ENCODE measurements around the gene DGAT2.

DNA sequence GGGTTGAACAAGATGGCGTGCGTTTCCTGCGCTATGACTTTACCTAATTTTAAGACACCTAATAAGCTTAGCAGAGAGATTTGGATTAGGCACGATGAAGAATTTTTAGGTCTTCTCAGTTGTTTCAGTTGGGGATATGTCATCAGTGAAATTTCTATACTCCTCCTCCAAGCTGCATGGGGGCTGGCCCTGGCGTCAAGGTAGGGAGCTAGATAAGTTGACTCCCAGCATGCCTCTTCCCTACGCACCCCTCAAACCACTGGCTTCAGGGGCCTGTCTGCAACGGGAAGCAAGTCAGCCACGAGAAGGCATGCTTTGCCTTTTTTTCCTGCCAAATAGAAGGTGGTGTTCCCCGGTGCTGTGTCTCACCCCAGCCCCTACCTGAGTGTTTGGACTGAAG lies 13.3 kb downstream of the DGAT2 start:
- TF ChIP-seq POLR2A (IDR thresholded peaks at IDR 0.05; ENCODE audit: extremely low read depth, insufficient read length) (no peak), MYC (IDR thresholded peaks at IDR 0.05; ENCODE audit: low read depth, low read length) (no peak)
- TF ChIP-seq, protein P1, sequence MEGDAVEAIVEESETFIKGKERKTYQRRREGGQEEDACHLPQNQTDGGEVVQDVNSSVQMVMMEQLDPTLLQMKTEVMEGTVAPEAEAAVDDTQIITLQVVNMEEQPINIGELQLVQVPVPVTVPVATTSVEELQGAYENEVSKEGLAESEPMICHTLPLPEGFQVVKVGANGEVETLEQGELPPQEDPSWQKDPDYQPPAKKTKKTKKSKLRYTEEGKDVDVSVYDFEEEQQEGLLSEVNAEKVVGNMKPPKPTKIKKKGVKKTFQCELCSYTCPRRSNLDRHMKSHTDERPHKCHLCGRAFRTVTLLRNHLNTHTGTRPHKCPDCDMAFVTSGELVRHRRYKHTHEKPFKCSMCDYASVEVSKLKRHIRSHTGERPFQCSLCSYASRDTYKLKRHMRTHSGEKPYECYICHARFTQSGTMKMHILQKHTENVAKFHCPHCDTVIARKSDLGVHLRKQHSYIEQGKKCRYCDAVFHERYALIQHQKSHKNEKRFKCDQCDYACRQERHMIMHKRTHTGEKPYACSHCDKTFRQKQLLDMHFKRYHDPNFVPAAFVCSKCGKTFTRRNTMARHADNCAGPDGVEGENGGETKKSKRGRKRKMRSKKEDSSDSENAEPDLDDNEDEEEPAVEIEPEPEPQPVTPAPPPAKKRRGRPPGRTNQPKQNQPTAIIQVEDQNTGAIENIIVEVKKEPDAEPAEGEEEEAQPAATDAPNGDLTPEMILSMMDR (IDR thresholded peaks at IDR 0.05; ENCODE audit: low read depth, low read length) = no peak
- TF ChIP-seq, protein P2, sequence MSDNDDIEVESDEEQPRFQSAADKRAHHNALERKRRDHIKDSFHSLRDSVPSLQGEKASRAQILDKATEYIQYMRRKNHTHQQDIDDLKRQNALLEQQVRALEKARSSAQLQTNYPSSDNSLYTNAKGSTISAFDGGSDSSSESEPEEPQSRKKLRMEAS (IDR thresholded peaks at IDR 0.05; ENCODE audit: low read depth, low read length) = no peak
